Islet of Langerhans (tissue), 1 donor: ENCODE measurements around the gene PGLYRP1.

Source experiments
- FAIRE-seq: peaks from one replicate; lab custom pipeline; 2011; peaks lifted over from hg19 to GRCh38; lab: Jason Lieb, UNC

PGLYRP1 gene, protein sequence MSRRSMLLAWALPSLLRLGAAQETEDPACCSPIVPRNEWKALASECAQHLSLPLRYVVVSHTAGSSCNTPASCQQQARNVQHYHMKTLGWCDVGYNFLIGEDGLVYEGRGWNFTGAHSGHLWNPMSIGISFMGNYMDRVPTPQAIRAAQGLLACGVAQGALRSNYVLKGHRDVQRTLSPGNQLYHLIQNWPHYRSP

DNA sequence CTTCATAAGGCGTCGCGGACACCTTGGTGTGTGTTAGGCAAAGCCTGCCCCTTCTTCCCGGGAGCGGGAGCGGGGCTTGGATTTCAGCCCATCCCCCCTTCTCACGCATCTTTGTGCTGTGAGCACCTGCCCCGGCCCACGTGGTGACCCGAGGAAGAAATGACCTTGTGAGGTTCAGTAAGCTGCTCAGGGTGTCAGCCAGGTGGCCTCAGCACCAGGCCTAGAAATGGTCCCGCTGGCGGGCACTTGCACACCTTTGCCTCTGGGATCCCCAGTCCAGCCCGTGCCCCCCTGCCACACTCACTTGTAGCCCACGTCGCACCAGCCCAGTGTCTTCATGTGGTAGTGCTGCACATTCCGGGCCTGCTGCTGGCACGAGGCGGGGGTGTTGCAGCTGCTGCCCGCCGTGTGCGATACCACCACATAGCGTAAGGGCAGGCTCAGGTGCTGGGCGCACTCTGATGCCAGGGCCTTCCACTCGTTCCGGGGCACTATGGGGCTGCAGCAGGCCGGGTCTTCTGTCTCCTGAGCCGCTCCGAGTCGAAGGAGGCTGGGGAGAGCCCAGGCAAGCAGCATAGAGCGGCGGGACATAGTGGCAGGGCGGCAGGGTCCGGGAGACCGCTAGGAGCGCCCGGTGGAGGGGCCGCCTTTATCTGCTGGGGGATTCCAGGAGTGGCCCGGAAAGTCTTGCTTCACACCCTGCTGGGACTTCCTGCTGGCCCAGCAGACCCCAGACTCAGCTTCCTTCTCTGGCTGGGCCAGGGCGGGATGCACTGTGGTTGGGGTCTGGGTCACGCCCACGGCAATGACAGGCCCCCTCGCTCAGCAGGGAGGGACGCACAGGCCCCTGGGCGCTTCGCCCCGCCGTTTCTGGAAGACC, at the start of gene PGLYRP1:
TSS of gene PGLYRP1 (minus strand) at position 623 of the 880 bp plus-strand sequence. CDS start at position 591, 32 bp downstream.
- FAIRE-seq = no peak

DNA sequence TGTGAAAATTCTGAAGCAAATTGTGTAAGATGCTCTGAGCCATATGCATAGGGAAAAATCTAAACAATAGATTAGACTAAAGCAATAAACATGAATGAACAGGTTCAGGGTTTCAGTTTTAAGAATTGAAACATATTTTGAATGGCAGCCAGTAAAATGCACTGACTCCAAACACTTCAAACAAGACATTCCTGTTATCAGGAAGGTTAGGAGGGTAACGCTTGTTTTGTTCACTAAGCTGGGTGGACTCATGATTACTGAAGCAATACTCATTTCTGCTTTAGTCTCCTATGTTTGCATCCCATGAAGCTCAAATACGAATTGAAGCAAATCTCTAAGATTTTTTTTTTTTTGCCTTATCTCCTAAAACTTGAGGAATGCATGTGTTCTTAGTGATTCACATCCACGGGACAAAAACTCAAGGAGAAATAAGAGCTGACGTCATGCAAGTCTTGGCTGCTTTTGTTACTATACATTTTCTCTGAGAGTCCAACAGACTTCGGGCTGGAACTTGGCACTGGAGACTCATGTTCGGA, 47.0 kb upstream of the PGLYRP1 start:
- no peak for FAIRE-seq

DNA sequence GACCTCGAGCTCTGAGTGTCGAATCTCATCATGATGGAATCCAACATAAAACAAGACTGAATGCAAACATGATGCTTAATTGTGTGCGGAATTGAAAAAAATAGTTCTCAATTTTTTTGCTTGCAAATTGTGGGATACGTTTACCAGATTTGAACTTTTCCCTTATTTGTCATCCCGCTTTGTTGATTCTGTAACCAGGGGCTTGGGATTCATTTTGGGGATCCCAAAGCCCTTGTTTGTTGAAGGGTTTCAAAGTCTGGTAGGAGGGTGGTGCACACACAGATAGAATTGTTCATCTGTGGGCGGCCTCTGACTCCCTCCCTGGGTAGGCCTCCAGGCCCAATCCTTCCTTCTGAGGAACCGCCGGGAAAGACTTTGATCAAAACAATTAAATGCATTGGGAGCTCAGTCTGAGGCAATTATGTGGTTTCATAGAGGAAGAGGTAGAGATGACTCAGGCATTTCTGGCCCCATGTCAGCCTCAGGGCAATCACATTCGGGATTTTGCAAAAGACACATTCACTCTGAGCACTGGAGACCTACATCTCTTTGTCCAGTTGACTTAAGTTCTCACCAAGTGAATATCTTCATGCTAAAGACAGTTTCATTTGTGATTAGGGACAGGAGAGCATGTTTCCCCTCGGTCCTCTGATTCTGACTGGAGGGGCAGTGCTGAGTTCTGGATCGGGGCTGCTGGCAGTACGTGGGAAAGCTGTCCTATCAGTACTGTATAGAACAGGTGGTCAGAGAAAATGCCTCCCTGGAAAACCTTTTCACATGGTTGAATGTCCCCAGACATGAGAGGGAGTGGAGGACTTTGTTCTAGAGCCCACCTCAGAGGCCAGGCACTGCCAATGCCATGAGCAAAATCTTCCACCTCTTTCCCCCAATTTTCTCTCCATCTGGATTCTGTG, 45.7 kb upstream of the PGLYRP1 start:
- no peak for FAIRE-seq

- no peak for FAIRE-seq
These were observed 44.8 kb upstream of the PGLYRP1 start for GRCh38 chr19:46067691-46068090.

DNA sequence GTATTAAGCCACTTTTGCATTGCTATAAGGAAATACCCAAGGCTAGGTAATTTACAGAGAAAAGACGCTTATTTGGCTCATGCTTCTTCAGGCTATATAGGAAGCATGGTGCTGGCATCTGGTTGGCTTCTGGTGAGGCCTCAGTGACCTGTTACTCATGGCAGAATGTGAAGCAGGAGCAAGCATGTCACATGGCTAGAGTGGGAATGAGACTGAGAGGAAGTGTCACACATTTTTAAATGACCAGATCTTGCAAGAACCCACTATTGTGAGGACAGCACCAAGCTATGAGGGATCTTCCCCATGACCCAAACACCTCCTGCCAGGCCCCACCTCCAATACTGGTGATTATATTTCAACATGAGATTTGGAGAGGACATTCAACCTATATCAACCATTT, 43.6 kb upstream of the PGLYRP1 start:
- FAIRE-seq = no peak

GRCh38 chr19:46065486-46066071, 42.7 kb upstream of the PGLYRP1 start:
- FAIRE-seq = no peak

- FAIRE-seq = no peak
These were observed 40.3 kb upstream of the PGLYRP1 start for GRCh38 chr19:46063201-46063600.

- no peak for FAIRE-seq
These were observed 37.2 kb upstream of the PGLYRP1 start for GRCh38 chr19:46060012-46060411.

- FAIRE-seq = no peak
These were observed 35.9 kb upstream of the PGLYRP1 start for GRCh38 chr19:46058778-46059177.

- FAIRE-seq = no peak
These were observed 33.7 kb upstream of the PGLYRP1 start for GRCh38 chr19:46056536-46056935.

DNA sequence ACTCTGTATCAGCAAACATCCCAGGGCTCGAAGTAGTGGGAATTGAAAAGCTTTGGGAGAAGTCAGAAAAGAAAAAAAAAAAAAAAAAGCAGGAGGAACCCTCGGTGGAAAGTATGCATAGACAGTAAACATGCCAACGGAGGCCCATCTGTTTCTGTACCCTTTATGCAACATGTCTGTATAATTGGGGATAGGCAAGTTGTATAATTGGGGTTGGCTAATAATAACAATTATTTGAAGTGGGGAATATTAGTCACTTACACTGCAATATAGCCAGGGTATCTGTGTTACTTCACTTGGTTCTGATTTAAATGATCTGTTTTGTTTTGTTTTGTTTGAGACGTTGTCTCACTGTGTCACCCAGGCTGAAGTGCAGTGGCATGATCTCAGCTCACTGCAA, 30.0 kb upstream of the PGLYRP1 start:
- FAIRE-seq = no peak

DNA sequence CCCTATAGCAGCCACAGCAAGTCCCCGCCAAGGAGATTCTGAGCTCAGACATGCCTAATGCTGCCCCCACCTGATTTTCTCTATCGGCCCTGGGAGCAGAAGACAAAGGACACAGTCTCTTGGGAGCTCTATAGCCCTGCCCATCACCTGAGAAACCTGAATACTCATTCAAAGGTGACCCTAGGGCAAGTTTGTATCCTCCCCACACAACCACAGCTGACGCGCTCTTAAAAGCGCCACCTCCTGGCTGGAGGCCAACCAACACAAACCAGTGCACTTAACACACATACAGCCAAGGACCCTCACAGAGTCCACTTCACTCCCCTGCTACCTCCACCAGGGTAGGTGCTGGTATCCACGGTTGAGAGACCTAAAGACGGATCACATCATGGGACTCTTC, 26.7 kb upstream of the PGLYRP1 start:
- FAIRE-seq = no peak

GRCh38 chr19:46043519-46043918, 20.7 kb upstream of the PGLYRP1 start:
- FAIRE-seq = no peak

GRCh38 chr19:46042252-46042883, 19.5 kb upstream of the PGLYRP1 start:
- no peak for FAIRE-seq

DNA sequence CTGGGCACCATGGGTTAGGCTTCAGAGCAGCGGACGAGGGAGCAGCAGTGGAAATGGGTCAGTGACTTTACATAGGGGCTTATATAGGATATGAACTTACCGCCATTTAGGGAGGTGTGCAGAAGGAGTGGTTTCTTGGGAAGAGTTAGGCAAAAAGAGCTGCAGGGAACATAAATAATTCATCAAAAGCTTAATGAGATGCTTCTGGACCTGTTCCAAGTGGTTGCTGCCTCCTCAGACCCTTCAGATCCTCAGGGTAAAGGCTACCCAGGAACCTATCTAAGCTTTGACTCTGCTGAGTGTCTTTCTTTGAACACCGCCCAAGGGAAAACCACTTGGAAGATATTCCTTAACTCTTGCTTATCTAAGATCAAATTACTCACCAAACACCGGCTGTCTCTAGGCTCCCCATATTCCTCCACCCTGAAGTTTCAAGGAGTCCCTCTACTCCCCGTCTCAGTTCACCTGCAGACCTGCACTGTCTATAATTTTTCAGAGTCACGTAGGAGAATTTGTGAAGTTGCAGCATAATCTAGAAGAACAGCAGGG, 18.2 kb upstream of the PGLYRP1 start, which contains the start of gene IGFL4:
TSS of gene IGFL4 (minus strand) at position 51 of the 549 bp plus-strand sequence. CDS start at position 11, 40 bp downstream.
- FAIRE-seq = no peak

DNA sequence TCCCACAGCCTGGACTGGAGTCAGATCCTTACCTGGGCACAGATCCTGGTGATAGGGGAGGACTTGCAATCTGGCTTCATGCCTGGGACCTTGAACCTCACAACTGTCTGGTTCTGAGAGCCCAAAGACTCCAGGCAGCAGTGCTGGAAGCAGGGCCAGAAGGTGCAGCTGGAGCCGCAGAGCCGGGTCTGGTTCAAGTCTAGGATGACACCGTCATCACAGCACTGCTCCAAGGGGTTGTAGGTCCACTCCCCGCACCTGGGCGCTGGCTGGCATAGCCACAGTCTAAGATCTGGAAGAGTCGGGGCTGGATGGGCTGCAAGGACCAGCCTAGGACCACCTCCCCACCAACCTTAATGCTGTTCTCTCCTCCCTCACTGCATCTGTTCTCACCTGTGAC, 17.3 kb upstream of the PGLYRP1 start:
- FAIRE-seq = no peak

DNA sequence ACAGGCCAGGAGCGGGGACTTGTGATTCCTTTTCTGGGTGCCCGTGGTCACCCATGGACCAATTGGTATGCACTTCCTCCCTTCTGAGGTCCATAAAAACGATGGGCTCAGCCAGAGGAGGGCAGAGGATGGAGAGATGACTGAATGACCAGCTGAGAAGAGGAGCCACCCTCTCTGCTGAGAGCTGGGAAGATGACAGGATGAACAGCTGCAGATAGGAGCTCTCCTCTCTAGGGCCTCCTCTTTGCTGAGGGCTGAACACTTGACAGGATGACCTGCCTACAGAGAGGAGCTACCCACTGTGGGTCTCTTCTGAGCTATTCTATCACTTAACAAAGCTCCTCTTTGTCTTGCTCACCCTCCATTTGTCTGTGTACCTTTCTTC, 13.9 kb upstream of the PGLYRP1 start:
- no peak for FAIRE-seq

DNA sequence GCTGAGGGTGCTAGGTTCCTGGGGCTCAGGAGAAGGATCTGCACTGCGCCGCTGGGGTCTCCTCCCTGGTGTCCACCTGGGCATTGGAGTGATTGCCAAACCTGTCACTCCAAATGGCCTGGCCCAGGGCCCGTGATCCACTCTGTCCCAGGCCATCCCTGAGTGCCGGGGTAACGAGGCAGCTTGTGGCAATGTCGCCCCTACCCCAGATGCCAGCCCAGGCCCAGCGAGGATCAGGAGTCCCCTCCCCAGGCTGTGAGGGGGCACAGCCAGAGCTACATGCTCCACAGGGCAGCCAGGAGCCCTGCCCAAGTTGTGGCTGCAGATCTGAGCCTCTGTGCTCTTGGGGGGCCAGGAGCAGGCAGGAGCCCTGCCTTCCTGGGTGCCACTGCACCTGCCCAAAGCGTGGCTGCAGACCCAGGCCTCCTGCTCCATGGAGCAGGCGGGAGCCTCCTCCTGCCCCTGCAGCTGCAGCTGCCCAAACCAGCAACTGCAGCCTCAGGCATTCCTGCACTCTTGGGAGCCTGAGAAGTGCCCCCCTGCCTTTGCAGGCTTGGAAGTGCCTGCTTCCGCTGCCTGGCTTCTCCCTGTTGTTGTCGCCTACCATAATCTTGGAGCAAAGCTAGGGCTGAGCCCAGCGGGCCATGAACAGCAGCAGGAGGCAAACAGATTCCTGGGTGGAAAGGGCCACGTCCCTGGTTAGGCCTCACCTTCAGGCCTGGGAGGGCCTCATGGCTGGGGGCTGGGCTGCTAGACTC, 13.3 kb upstream of the PGLYRP1 start:
- FAIRE-seq = no peak

DNA sequence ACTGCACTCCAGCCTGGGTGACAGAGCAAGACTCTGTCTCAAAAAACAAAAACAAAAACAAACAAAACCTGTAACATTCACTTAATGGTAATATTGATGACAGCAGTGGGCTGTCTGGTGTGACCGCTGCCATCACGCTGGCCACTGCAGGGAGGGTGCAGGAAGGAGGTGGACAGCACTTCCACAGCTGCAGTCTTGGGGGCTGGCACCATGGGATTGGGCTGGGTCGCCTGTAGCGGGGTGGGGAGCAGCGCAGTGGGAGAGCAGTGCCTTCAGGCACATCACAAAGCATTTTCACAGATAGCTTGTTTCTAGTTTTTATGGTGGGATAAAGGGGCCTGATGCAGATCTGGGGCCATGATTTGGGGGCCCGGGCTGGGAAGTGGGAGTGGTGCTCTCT, 12.7 kb upstream of the PGLYRP1 start:
- FAIRE-seq = no peak

DNA sequence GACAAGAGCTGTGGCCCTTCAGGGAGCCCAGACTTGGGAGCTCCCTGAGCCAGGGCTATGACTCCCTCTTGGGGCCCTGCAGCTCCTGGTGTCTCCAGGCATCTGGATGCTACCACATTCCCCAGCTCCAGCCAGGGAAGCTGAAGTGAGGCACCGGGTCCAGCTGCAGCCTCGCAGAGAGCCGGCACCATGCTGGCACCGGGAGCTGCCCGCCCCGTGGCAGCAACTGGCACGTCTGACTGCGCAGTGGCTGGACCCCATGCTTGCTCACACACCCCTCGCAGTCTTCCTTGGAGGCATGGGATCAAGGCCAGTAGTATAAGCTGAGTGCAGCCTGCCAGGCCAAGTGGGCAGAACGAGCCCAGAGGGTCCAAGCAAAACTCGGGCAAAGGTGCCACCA, 10.5 kb upstream of the PGLYRP1 start:
- no peak for FAIRE-seq
